NCI-H82 (cell line): ENCODE data around the gene CFAP45.
"Not testable (repeated sequence)": the region's sequence is repeated elsewhere in the genome, so short reads cannot be mapped to it uniquely, and the experiment has no call there.

Source experiments
- DNase-seq: peaks from one replicate; lab custom pipeline; 2025; lab: John Stamatoyannopoulos, UW

The CFAP45 gene

GRCh38 chr1:159904036-159904435, 4.1 kb upstream of the CFAP45 start:
- DNase-seq: not testable (repeated sequence)

GRCh38 chr1:159902541-159902940, 2.6 kb upstream of the CFAP45 start:
- DNase-seq: no peak

GRCh38 chr1:159900755-159901360, 893 bp upstream of the CFAP45 start:
- peak; percentile 50 for DNase-seq

GRCh38 chr1:159899634-159900033, 331 bp downstream of the CFAP45 start:
- not testable (repeated sequence) for DNase-seq

GRCh38 chr1:159898527-159898926, 1.4 kb downstream of the CFAP45 start:
- no peak for DNase-seq

GRCh38 chr1:159897962-159898361, 2.0 kb downstream of the CFAP45 start:
- DNase-seq: no peak

- DNase-seq: no peak
Observed at GRCh38 chr1:159896546-159896930, 3.4 kb downstream of the CFAP45 start.

GRCh38 chr1:159895836-159896545, 4.0 kb downstream of the CFAP45 start:
- DNase-seq: no peak

GRCh38 chr1:159895286-159895685, 4.7 kb downstream of the CFAP45 start:
- no peak for DNase-seq

GRCh38 chr1:159892944-159893343, 7.0 kb downstream of the CFAP45 start:
- peak; percentile 14 for DNase-seq

- peak; percentile 92 for DNase-seq
Observed at GRCh38 chr1:159891275-159892157, 8.4 kb downstream of the CFAP45 start.

GRCh38 chr1:159890390-159890789, 9.6 kb downstream of the CFAP45 start:
- DNase-seq: no peak

GRCh38 chr1:159889821-159890252, 10.1 kb downstream of the CFAP45 start:
- peak; percentile 45 for DNase-seq

GRCh38 chr1:159889202-159889601, 10.8 kb downstream of the CFAP45 start:
- no peak for DNase-seq

GRCh38 chr1:159884296-159884695, 15.7 kb downstream of the CFAP45 start:
- no peak for DNase-seq

- no peak for DNase-seq
Observed at GRCh38 chr1:159883134-159883533, 16.8 kb downstream of the CFAP45 start.

- DNase-seq: peak; percentile 20
Observed at GRCh38 chr1:159882527-159882862, 17.5 kb downstream of the CFAP45 start.

- peak; percentile 99 for DNase-seq
Observed at GRCh38 chr1:159881622-159882526, 18.1 kb downstream of the CFAP45 start.

GRCh38 chr1:159880430-159880829, 19.5 kb downstream of the CFAP45 start:
- DNase-seq: no peak

- no peak for DNase-seq
Observed at GRCh38 chr1:159879977-159880376, 20.0 kb downstream of the CFAP45 start.

- no peak for DNase-seq
Observed at GRCh38 chr1:159879136-159879535, 20.8 kb downstream of the CFAP45 start.
